ENCODE results near the gene EML5.

Gene EML5

DNA sequence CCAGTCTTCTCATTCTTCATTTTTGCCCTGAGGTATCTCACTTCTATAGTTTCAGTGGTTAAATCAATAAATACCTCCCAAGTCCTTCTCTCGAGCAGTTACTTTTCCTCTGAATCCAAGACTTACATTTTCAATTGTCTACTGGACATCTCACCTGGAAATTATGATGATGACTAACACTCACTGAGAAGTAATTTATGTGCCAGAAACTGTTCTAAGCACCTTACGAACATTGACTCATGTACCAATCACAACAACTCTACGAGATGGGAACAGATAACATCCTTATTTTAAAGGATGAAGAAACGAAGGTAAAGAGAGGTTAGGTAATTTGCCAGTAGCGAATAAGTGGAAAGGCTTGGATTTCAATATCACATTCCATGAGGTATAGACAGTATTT, 94.1 kb downstream of the EML5 start:
- DNase-seq: no peak

DNA sequence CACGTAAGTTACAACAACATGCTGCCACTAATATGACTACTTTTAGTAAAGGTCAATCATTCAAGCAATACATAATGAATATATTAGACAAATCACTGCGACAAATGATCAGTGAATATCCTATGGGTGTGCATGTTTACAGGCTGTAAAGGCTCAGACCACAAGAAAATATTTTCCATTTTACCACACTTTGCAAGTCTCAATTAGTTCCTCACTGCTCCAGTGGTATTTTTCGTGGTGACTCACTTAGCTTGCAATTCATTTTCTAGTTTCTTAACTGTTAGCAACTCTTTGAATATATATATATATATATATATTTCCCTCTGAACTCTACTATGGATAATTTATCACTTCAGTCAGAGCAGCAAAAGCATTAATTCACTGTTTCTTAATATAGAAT, 96.9 kb downstream of the EML5 start:
- no peak for DNase-seq

DNA sequence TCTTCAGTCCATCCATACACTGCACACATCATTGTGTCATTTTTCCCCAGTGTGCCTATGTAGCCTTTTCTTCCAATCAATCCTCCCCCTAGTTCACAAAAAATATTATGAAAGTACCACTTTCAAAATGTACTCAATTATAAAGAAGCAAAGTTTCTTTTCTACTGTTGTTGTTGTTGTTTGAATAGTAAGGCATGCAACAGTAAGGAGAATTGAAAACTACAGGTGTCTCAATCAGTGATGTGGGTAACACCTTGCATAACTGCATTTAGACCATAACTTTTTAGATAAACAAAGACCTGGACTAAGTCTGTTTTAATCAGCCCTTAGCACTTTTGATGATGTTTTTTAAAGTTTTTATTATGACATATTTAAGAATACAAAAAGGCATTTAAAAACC, 104.4 kb downstream of the EML5 start:
- no peak for DNase-seq

DNA sequence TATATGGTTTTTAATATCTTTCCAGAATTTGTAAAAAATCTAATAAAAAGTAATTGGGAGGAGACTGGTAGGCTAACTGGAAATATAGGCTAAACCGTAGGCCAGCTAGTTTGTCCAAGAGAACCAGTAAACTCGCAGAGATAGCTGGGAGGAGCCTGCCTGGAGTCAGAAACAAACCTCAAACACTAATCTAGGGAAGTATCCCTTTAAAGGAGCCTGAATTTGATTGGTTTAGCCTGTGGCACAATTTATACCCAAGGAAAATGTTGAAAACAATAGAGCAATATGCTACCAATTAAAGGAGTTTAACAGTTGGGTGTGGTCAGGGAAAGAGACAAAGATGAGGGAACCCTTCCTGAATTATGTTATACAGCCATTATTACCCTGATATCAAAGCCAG, 109.6 kb downstream of the EML5 start:
- DNase-seq: no peak

DNA sequence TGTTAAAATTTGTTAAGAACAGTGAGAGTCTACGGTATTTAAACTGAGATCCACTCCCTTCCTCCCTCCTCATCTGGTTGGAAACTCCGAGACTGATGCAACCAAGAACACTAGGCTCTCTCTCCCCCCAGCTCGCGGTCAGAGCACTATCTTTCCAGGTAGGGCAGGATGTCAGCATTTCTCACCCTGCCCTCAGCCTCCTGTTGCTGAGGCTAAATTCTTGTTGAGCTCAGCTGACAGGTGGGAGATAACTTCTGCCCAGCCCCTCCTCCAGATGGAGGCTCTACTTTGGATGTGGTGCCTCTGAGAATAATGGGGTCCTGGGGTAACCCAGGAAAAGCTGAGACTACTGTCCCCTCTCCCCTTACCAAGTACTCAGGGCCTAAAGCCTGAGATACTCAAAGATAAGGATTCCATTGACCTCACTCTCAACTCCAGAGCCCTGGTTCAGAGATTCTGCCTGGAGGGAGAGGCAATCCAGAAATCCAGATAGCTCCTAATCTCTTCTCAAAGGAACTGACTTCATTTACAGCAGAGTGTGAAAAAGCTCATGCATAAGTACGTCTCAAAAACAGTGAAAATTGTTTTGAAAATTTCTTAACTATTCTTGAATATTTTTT, 110.1 kb downstream of the EML5 start:
- no peak for DNase-seq

DNA sequence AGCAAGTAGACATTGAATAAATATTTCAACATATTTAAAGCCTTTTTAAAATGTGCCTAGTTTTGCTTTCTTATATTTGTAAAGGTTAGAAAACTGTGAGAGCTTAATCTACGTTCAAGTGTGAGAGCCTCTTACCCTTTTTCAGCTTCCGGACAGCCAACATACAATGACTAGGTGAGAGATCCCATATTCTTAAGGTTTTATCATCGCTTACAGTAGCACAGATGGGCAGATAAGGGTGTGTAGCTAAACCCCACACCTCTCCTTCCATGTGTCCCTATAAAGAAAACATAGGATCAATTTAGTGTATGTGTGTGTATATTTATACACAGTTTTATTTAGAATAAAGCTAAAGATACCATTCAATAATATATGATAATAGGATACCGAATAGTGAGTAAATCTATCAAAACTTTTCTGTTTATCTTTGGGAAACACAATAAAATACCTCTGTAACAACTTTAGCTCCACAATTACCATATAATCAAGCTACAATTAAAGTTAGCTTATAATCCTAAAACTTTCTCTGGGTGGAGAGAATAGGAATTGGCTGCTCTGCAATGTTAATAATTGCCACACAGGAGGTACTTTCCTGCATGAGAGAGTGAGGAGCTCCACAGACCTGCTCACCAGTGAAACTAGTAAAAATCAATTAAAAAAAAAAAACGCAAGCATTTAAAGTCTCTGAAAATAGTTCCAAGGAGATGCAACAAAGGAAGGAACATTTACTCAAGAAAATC, 110.8 kb downstream of the EML5 start:
- no peak for DNase-seq

DNA sequence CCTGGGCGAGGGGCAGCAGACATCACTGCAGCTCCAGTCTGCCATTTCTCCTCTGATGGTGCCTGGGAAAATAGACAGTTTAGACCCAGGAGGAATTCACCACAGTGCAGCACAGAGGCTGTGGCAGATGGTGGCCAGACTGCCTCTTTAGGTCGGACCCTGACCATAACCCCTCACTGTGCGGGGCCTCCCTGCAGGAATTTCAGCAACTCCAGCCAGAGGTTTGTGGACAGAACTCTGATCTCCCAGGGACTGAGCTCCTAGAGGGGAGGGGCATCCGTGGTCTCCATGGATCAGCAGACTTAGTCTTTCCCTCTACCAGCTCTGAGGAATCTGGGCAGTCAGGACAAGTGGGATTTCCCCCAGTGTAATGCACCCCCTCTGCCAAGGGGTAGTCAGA, 123.4 kb downstream of the EML5 start:
- DNase-seq: no peak

DNA sequence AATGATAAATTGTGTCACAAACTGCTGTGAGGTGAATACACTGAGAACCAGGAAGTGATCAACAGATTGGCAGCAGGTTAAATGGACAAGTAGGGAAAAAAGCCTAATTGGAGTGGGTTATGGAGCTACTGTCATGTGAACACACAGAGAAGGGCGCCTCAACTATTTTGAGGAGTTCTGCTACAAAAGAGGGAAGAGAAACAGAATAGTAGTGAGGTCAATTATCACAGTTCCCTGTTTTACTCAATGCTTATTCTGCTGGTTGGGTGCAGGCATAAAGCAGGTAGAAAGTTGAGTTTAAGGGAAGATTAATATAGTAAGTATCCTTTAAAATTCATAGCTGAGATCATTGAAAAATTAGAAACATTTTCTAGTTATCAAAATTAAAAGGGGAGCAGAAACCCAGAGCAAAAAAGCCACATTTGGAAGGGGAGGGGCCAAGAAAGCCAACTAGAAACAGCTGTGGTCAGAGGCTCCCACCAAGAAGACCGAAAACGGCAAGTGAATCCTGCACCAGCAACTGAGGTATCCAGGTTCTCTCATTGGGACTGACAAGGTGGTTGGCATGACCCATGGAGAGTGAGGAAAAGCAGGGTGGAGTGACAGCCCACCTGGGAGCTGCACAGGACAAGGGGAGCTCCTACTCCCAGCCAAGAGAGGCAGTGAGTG, 124.2 kb downstream of the EML5 start:
- DNase-seq: no peak

DNA sequence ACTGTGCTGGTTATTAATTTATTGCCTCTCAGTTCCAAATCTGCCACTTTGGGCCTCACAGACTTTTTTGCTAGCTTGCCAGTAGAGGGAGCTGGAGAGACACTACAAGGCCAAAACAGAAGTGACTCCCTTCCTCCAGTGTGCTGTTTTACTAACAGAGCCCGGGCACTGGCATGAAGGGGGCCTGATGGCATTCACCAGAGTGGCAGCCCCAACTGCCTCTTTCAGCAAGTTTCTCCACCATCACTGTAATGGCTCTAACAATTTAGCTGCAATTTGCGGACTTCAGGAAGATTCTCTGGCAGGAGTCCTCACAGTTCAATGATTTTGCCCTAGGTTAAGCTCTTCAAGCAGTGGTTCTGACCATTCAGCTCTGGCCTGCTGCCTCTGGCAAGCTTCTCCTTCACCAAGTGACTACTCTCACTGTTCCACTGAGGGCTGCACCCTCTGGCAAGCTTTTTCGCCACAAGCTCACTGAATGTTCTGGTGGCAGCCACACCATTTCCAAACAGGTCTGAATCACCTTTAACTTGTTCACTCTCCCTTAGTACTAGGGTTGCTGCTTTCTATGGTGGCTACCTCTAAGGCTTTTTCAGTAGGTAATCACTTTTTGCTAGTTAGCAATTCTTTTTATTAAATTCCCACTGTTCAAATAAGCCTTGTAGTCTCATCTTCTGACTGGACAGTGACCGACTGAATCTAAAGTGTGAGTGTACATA, 125.0 kb downstream of the EML5 start:
- DNase-seq: peak; percentile 54

DNA sequence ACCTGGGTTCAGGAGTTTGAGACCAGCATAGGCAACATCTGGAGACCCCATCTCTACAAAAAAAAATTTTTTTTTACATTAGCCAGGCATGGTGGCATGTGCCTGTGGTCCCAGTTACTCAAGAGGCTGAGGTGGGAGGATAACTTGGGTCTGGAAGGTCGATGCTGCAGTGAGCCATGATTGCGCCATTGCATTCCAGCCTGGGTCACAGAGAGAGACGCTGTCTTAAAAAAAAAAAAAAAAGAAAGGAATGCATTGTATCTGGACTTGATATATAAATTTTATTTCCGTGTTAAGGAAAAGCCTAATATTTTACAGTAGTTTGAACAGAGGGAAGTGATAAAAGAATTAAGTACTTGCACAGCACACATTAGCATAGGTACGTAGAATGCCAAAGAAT, 132.7 kb downstream of the EML5 start:
- no peak for DNase-seq

DNA sequence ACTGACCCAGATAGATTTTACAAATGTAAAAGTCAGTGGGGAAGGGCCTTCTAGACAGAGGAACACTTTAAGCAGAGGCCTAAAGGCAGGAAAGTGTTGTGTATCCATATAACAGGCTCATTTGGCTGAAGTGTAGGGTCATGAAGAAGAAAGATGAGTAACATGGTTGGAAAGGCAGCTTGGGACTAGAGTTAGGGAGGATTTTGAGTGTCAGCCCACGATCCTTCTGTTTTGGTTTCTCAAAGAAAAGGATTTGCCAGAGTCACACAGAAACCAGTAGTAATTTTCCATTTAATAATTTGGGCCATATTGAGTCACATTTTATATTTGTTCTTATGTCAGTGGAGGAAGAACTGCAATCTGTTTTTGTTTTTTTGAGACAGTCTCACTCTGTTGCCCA, 153.5 kb downstream of the EML5 start:
- DNase-seq: no peak

DNA sequence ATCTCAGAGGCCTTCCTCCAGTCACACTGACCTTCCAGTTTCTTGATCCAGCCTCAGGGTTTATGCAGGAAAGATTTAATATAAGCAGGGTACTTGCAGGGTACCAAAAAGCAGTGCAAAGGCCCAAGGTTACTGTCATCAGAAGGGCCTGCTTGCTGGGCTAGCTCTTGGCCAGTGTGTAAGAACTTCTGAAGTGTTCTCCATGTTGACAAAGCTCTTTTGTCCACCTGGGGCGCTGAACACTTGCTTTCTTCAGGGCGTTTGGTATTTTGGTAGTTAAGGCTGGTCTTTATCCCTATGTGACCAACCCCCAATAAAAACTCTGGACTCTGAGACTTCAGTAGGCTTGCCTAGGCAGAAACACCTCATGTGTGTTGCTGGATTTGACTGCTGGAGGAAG, 160.2 kb downstream of the EML5 start:
- no peak for DNase-seq

DNA sequence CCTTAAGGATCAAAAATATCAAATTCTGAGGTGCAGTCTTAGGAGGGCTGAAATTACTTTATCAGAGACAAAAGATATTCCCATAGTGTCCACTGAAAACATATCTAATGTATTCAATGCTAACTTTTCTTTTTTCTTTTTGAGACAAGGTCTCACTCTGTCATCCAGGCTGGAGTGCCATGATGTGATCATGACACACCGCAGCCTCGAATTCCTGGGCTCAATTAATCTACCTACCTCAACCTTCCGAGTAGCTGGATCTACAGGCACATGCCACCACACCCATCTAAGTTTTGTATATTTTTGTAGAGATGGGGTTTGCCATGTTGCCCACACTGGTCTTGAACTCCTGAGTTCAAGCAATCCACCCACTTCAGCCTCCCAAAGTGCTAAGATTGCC, 161.7 kb downstream of the EML5 start:
- DNase-seq: no peak

DNA sequence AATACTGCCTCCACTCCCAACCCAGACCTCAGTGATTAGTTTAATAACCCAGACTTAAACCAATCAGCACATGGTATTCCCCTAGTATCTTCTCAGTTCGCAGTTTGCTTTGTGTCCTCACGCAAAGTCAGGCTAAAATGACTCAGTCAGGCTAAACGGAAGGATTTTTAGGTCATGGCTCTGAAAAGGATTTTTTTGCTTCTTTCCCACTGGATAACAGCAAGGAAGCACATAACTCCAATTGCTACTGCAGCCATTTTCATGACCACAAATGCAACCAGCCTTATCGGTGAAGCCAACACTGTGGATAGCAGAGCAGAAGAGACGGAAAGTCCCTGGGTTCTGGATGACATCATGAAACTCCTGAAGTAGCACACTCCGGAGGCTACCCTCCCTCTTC, 162.2 kb downstream of the EML5 start:
- no peak for DNase-seq

DNA sequence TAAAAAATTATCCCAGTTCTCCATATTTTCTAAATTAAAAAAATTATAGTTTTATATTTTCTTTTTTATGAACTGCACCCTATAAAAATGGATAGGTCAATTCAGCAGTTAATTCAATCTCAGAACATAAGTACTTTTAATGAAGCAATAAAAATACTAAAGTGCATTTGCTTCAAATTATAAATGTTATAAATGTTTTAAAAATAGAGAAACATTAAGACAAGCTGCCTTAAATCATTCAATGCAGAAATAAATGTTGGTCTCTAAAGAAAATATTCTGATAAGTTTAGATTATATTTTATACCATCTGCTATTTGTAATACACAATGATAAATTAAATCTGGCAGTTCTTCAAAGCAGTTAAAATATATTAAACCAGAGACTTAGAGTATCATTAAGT, 164.3 kb downstream of the EML5 start:
- DNase-seq: no peak

DNA sequence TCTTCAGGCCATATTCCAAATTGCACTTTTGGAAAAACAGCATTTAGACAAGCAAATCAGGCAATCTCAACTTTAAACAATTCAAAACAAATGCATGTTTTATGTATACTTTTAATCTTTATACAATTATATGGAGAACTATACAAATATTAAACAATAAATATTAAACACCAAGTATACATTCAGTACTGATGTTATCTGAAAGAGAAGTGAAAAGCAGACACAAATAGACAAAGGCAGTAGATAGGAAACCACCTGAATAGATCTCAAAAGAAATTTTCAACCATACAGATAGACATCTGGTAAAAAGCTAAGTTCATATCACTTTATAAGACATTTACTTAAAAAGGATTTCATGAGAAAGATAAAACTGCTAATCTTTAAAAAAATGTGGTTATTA, 164.7 kb downstream of the EML5 start:
- DNase-seq: no peak

DNA sequence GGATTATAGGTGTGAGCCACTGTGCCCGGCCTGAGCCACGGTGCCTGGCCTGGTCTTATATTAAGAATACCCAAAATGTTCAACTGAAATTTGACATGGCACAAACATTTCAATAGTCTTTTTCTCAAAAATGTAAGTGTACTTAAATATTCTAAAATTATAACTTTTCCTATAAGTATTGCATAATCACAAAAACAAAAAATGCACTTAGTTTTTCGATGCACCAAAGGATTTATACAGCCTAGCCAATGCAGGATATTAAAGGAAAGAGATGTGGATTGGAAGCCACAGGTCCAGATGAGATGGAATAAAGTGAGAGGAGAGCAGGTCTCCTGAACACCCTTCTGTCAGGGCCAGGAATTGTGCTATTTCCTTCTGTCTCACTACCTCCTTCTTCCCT, 167.1 kb downstream of the EML5 start:
- no peak for DNase-seq

DNA sequence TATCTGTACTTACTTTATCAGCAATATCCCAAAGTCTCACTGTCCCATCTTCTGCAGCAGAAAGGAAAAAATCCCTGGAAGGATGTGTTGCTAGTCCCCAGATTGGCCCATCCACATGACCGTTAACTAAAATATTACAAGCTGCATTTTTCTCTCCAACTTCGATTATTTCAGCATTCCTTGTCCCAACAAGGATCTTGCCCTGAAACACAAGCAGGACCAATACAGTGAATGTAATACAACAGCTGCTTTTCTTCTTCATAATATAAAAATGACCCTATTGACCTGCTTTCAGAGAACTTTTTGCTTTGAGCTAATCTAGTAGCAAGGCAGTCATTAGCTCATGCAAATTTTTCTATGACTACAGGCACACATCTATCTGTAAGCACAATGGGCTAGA, 171.7 kb downstream of the EML5 start:
- no peak for DNase-seq

DNA sequence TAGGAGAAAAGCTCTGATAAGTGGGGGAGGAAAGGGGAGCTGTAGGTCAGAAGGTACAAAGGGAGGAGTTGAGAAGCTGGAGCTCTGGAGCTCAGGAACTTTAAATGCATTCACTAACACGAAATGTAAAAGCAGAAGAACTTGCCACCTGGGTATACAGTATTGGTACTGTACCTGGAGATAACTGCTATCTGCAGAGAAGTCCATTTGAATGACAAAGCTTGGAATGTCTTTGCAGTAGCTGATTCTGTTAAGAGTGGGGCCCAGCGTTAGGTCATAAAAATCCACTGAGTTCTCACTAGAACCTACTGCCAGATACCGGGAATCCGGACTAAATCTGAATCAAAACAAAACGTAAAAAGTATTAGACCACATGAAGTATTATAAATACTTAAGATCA, 174.3 kb downstream of the EML5 start:
- DNase-seq: no peak

DNA sequence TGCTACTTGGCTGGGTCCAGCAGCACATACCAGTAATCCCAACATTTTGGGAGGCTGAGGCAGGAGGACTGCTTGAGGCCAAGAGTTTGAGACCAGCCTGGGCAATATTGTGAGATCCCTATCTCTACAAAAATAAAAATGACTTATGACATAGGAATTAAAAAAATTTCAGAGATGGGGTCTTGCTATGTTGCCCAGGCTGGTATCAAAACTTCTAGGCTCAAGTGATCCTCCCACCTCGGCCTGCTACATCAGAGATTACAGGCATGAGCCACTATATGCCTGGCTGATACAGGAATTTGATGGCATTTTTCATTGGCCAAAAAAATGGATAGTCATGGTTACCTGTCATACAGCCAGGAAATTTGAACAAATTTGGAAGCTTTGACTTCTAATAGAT, 175.3 kb downstream of the EML5 start:
- DNase-seq: no peak

DNA sequence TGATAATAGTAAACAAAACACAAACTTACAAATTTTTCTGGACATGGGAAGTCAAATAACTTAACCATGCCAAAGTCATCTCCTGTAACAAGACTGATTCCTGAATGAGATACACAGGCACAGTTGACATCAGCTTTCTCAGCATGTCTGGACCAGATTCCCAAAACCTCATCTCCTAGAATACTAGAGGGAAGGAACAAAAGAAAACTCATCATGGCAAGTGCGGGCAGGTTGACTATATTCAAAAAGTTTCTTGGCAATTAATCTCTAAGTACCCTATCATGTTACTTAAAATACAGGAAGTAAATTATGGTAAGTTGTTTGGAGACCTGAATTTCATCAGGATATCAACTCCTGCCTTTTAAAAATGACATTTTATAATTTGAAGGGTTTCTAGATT, 176.1 kb downstream of the EML5 start:
- DNase-seq: no peak

DNA sequence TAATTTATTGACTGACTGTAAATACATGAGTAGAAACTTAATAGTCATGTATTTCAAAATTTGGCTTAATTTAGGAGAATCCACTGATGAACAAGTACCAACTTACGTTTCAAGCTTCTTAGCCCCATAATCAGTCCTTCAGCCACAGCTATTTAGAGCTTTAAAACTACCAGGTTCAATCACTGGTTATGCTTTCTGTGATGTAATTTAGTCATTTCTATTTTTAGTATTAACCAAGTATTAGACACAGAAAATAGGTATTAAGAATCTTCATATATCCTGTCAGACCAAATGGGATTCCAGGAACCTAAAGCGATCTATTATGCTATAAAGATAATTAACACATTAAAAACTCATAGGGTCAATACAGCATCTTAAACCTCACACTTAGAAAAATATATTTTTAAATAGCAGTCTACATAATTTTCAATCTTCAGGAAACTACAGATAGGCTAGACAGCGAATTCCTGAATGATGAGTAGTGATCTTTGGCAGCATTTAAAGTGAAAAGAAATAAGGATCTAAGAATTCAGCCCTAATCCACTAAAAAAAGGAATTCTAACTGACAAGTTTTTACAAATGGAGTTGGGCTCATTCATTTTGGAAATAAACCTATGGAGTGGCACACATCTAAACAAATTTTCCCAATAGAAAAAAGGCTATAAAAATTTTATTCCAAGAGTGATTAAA, 178.4 kb downstream of the EML5 start:
- DNase-seq: no peak

DNA sequence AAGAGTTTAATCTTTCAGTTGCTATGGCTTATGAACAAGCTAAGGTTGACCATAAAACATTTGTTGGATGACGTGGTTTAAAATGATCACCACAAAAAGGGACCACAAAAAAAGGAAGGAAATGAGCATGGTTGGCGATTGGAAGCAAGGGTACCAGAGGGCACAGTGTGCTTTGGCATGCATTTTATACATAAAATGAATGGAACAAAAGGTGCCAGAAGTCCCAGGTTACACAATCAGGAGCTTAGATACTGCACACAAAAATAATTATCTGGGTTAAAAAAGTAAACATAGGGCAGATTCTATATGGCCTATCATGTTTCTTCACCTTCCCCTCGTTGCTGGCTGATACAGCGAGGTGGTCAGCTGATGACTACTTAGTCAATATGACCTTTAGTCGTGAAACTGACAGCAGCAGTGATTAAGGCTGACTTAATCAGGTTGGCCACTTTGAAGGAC, 179.2 kb downstream of the EML5 start:
- no peak for DNase-seq
